D721Med (cell line): ENCODE results near the gene SYT9.

ENCODE experiments used
- DNase-seq: peaks from one replicate; pipeline ENCODE4 v3.0.0; 2011; ENCODE audit warnings: low spot score; ENCODE audit not compliant: insufficient read length
- FAIRE-seq: peaks from 2 replicates; lab custom pipeline; 2011; peaks lifted over from hg19 to GRCh38; lab: Jason Lieb, UNC
- TF ChIP-seq, protein P1 (sequence below): IDR thresholded peaks from 2 replicates; pipeline ENCODE4 v1.5.1; 2012; ENCODE audit warnings: mild to moderate bottlenecking, control low read depth; ENCODE audit not compliant: insufficient read depth; ENCODE audit errors: missing control alignments

The SYT9 gene

DNA sequence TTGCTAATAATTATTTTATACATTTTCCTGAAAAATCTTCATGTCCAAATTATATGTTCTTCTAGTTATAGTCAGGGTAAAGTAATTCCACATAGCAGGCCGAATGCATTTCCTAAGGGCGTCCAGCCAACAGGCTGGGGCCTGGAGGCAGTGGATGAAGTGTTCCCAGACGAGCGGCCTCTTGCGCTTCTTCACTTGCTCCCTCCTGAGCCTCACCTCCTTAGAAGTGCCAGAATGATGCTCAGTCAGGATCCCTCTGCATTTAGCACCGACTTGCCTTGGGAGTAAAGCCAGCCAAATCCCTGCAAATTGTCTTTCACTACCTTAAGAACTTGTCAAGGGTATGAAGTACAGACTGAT, 235.1 kb downstream of the SYT9 start:
- FAIRE-seq: no peak
- no peak for DNase-seq
- TF ChIP-seq, protein P1, sequence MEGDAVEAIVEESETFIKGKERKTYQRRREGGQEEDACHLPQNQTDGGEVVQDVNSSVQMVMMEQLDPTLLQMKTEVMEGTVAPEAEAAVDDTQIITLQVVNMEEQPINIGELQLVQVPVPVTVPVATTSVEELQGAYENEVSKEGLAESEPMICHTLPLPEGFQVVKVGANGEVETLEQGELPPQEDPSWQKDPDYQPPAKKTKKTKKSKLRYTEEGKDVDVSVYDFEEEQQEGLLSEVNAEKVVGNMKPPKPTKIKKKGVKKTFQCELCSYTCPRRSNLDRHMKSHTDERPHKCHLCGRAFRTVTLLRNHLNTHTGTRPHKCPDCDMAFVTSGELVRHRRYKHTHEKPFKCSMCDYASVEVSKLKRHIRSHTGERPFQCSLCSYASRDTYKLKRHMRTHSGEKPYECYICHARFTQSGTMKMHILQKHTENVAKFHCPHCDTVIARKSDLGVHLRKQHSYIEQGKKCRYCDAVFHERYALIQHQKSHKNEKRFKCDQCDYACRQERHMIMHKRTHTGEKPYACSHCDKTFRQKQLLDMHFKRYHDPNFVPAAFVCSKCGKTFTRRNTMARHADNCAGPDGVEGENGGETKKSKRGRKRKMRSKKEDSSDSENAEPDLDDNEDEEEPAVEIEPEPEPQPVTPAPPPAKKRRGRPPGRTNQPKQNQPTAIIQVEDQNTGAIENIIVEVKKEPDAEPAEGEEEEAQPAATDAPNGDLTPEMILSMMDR: no peak

- DNase-seq (no peak), FAIRE-seq (no peak)
- TF ChIP-seq, protein P1: no peak
Observed at GRCh38 chr11:7487360-7487759, 235.7 kb downstream of the SYT9 start.

DNA sequence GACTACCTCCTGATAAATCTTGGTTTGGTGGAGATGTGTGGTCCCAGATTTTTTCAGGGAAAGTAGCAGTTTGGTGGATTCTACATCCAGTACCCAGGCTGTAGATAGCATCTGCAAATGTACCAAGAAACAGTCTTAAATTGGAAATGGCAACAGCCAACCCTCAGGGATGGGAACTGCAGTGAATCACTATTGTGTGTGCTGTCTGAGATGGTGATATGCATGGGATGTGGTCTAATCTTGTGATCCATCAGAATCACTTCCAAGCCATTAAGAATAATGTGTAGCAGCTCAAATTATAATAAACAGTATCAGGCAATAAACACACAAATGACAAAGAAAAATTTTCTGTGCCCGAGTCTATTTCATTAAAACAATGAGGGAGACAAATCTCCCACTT, 237.0 kb downstream of the SYT9 start:
- DNase-seq: no peak
- TF ChIP-seq, protein P1: no peak
- no peak for FAIRE-seq

DNA sequence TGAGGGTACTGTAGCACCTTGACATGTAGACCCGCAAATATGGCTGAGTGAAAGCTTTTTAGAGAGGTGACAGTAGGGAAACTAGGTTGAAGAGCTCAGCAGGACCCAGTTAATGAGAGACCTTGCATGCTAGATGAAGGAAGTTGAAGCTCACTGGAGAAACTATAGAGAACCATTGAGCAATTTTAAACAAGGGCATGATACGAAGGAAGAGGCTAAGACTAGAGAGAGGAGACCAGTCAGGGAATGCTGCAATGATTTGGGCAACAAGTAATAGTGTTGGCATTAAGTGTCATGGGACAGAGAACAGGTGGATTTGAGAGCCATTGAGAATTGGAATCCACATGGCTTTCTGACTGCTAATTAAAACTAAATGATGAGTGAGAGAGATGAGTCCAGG, 237.7 kb downstream of the SYT9 start:
- FAIRE-seq (no peak), DNase-seq (no peak)
- TF ChIP-seq, protein P1: no peak

- TF ChIP-seq, protein P1: no peak
- FAIRE-seq (no peak), DNase-seq (no peak)
Observed at GRCh38 chr11:7490054-7490453, 238.3 kb downstream of the SYT9 start.

GRCh38 chr11:7490535-7490934, 238.8 kb downstream of the SYT9 start:
- FAIRE-seq (no peak), DNase-seq (no peak)
- TF ChIP-seq, protein P1: no peak

DNA sequence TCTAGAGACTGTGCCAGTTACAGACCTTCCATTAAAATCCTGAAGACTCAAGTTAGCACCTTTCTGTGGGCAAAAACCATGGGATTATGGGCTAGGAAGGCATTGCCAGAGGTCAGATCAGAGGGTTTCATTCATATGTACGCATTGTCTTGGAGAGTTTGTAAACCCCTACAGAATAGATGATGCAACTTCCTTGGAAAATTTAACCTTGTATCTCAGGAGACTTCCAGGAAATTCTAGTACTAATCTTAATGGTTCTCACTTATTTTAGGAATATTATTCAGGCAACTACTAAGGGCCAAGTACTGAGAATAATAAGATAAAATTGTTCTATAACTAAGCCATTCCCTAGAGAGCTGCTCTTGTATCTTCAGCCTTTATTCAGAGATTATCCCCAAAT, 240.5 kb downstream of the SYT9 start:
- DNase-seq (no peak), FAIRE-seq (no peak)
- TF ChIP-seq, protein P1: no peak
